ENCODE measurements around the gene LRRTM2. TPM values are rescaled to one million over a fixed set of nuclear protein-coding genes. Genes with fewer than 3 reads are reported as not detected.

LRRTM2 gene
- total RNA-seq, 1 donor from 2014 or later = 1.2 TPM

Other genes with a start within 250 kb of the LRRTM2 start
- gene CTNNA1, start 121.9 kb downstream of the LRRTM2 start, total RNA-seq = 304 TPM

All from vagina (tissue), 1 donor.